Tibial nerve (tissue), 4 donors: ENCODE measurements around the gene RNF212. TPM values are rescaled to one million over a fixed set of nuclear protein-coding genes. Genes with fewer than 3 reads are reported as not detected.

Source experiments
- DNase-seq, 2 donors: peaks; one replicate each; pipeline ENCODE4 v3.0.0-alpha.2; 2019; ENCODE audit warnings: low spot score in 2 of 2
- H3K27ac ChIP-seq, 4 donors: fragments of 200-600 bp; sonication (generic) in 3 of 4; one replicate each; pipeline ENCODE4 v1.5.1; 2017 to 2019; ENCODE audit warnings: mild to moderate bottlenecking in 1 of 4
- H3K27me3 ChIP-seq, 2 donors: fragments of 200-600 bp; sonication (generic) in 1 of 2; one replicate each; pipeline versions ENCODE4 v1.5.1 to v1.6.0; 2017 to 2019
- H3K36me3 ChIP-seq, 3 donors: fragments of 200-600 bp; sonication (generic); one replicate each; pipeline ENCODE4 v1.5.1; 2018 to 2019
- H3K4me1 ChIP-seq, 4 donors: fragments of 200-600 bp; sonication (generic) in 3 of 4; one replicate each; pipeline ENCODE4 v1.5.1; 2017 to 2019
- H3K4me3 ChIP-seq, 4 donors: fragments of 200-600 bp; sonication (generic) in 3 of 4; one replicate each; pipeline ENCODE4 v1.5.1; 2017 to 2019; ENCODE audit warnings: mild to moderate bottlenecking in 1 of 4, moderate library complexity in 1 of 4
- H3K9me3 ChIP-seq, 4 donors: fragments of 200-600 bp; sonication (generic) in 3 of 4; one replicate each; pipeline ENCODE4 v1.5.1; 2017 to 2019
- EP300 ChIP-seq, 2 donors: sonication (generic); formaldehyde crosslinking; IDR thresholded peaks; one replicate each; pipeline ENCODE4 v1.6.1; 2017; ENCODE audit warnings: antibody characterized with exemption in 2 of 2, mild to moderate bottlenecking in 1 of 2
- POLR2A ChIP-seq, 2 donors: fragments of 450-650 bp; IDR thresholded peaks; one replicate each; pipeline ENCODE4 v1.6.1; 2017; ENCODE audit warnings: antibody characterized with exemption in 2 of 2, mild to moderate bottlenecking in 2 of 2, moderate library complexity in 2 of 2
- WGBS, 2 donors: methylation state at CpG; one replicate each; pipeline ENCODE4 v1.1.5; 2018; 5-methylcytosine and 5-hydroxymethylcytosine counted together
- total RNA-seq, 4 donors: library from RNA; depleted of rRNA; stranded (reverse); fragments of >200 nt; gene quantifications; one replicate each; pipeline ENCODE4 v1.1.0, GENCODE V29; 2016
- TF ChIP-seq, protein P1 (sequence below), 5 experiments: fragments of 200-600 bp in 3 of 5; fragments of 450-650 bp in 2 of 5; sonication (generic) in 3 of 5; IDR thresholded peaks; one replicate each; pipeline ENCODE4 v1.5.1; 2016 to 2019; ENCODE audit warnings: antibody characterized with exemption in 5 of 5, mild to moderate bottlenecking in 3 of 5, moderate library complexity in 2 of 5

The RNF212 gene
- total RNA-seq, 4 donors from 2014 or later: 2.5 to 24.7 (median 9.8) TPM

DNA sequence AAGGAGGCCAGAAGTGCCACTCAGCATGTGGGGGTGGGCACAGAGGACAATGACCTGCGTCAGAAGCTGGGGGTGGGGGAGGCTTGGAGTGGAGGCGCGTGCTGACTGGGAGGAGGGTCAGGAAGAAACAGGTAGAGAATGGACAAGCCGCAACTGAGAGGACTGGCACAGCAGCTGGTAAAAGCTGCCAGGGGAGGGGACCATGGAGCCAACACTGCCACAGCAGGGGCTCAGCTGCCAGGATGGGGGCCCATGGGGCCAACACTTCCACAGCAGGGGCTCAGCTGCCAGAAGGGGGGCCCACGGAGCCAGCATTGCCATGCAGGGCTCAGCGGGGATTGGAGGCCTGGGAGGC lies 19.1 kb downstream of the RNF212 start:
- Histone ChIP-seq H3K27ac (no peak overlapping the region), H3K27me3 (no peaks in the 10 kb centered on the region), H3K4me1 (no peaks in the 10 kb centered on the region), H3K36me3 (no peaks in the 10 kb centered on the region), H3K9me3 (no peaks in the 10 kb centered on the region), H3K4me3 (no peak overlapping the region)
- no peak for DNase-seq
- TF ChIP-seq, protein P1, sequence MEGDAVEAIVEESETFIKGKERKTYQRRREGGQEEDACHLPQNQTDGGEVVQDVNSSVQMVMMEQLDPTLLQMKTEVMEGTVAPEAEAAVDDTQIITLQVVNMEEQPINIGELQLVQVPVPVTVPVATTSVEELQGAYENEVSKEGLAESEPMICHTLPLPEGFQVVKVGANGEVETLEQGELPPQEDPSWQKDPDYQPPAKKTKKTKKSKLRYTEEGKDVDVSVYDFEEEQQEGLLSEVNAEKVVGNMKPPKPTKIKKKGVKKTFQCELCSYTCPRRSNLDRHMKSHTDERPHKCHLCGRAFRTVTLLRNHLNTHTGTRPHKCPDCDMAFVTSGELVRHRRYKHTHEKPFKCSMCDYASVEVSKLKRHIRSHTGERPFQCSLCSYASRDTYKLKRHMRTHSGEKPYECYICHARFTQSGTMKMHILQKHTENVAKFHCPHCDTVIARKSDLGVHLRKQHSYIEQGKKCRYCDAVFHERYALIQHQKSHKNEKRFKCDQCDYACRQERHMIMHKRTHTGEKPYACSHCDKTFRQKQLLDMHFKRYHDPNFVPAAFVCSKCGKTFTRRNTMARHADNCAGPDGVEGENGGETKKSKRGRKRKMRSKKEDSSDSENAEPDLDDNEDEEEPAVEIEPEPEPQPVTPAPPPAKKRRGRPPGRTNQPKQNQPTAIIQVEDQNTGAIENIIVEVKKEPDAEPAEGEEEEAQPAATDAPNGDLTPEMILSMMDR (IDR thresholded peaks at IDR 0.05): no peak
- TF ChIP-seq EP300 (IDR thresholded peaks at IDR 0.05) (no peak), POLR2A (IDR thresholded peaks at IDR 0.05) (no peak)
- 61 to 70% methylated on average over 6 of the region's 6 CpGs for WGBS, 2 donors

DNA sequence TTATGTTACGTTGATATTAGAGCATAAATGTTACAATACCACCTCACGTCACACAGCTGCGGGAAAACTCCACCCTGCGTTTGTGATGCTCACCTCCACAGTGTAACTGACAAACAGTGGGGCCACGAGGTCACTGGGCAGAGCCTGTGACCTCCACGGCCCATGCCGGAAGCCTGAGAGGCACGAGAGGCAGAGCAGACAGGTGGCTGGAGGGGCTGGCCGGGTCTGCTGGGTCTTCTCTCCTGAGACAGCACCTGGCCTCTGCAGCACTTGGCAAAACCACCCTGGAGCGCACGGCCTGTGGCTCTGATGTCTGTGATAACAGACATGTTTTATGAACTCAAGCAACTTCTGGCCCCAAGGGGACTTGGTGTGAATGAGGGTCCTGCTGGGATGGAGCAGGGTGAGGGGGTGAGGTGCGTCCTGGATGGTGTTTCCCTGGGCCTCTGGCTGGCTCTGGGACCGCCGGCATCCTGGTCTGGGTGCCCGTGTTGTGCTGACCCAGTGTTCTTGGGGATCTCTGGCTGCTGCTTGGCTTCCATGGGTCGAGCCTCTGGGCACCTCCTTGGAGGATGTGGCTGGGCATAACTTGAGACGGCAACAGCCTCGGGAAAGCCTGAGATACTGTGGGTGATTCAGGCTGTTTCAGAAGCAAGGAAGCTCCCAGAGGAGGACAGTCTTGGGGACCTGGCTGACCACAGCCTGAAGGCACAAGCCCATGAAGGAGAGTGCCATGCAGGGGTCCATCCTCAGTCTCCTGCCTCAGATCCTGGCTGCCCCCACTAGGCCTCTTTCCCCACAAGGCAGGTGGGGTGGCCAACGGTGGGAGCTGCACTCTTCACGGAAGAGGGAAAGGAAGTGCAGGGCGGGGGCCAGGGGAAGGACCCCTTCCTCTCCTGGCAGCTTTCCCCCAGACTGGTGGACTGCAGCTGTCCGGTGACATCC lies 19.7 kb downstream of the RNF212 start:
- H3K4me3 ChIP-seq: no peak overlapping the region
- H3K27ac ChIP-seq: no peak overlapping the region
- 75 to 81% methylated on average over 17 to 22 of the region's 22 CpGs for WGBS, 2 donors
- TF ChIP-seq, protein P1 (IDR thresholded peaks at IDR 0.05): no peak
- TF ChIP-seq EP300 (IDR thresholded peaks at IDR 0.05) (no peak), POLR2A (IDR thresholded peaks at IDR 0.05) (no peak)
- peaks cover 0 to 5% (median 0%) of the 10 kb centered on the region in 4 donors for H3K9me3 ChIP-seq
- H3K36me3 ChIP-seq: no peaks in the 10 kb centered on the region
- no peak for DNase-seq
- no peaks in the 10 kb centered on the region for H3K4me1 ChIP-seq
- no peaks in the 10 kb centered on the region for H3K27me3 ChIP-seq

DNA sequence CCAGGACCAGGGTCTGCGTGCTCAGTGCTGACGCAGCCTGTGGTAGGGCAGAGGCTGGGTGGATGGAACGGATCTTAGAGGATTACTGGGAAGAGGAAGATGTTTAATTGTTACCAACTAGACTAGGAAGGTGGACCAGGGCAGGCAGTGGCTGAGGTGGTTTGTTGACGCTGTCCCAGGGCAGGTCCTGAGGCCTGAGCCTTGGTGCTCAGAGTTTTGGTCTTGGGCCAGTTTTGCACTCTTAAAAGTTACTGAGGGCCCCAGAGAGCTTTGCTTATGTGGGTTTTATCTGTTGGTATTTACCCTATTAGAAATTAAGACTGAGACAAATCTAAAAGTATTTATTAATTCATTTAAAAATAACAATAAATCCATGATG lies 20.4 kb downstream of the RNF212 start:
- 78 to 84% methylated on average over 2 to 4 of the region's 4 CpGs for WGBS, 2 donors
- no peaks in the 10 kb centered on the region for H3K36me3 ChIP-seq
- H3K4me1 ChIP-seq: no peaks in the 10 kb centered on the region
- H3K27ac ChIP-seq: no peak overlapping the region
- no peak for DNase-seq
- no peak overlapping the region for H3K4me3 ChIP-seq
- H3K27me3 ChIP-seq: no peaks in the 10 kb centered on the region
- TF ChIP-seq, protein P1 (IDR thresholded peaks at IDR 0.05): no peak
- TF ChIP-seq EP300 (IDR thresholded peaks at IDR 0.05) (no peak), POLR2A (IDR thresholded peaks at IDR 0.05) (no peak)
- H3K9me3 ChIP-seq: peaks cover 0 to 7% (median 0%) of the 10 kb centered on the region in 4 donors

DNA sequence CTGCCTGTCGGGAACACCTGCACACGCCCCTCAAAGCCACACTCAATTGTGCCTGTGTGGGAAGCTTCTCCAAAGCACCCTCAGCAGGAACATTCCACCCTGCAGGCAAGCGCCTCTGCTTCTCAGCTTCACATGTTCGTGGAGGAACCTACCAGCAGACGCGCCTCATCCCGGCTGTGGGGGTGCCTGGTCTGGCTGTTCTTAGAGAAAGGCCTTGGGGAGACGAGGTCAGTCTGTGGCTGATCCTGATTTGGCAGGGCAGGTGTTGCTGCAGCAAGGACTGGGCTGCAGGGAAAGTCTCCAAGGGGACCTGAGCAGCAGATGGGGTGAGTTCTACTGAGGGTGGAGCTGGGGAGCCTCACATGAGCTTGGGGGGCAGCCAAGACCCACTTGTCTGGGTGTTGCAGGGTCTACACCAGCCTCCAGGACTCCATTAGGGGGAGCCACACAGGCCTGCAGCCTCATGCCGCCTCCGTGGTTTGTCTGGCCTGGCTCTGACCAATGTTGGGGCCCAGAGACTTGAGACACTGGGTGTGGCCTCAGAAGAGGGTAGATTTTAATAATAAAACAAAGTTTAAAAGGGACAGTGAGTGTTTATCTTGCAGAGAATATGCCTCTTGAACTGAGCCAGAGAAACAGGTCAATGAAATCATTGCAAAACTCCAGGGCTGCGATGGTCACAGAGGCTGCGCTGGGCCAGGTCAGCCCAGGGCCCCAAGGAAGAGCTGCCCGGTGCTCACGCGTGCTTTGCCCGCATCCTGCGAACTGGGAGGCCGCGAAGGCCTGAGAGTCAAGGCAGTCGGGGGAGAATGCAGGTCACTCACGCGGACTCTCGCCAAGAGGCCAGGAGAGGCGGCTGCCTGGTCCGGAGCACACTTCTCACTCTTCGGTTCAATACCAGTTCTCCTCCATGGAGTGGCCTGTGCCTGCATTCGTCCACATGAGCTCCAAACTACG lies 21.1 kb downstream of the RNF212 start:
- DNase-seq: no peak
- Histone ChIP-seq H3K36me3 (no peaks in the 10 kb centered on the region), H3K27me3 (no peaks in the 10 kb centered on the region), H3K27ac (no peak overlapping the region), H3K4me1 (no peaks in the 10 kb centered on the region), H3K9me3 (peaks cover 0 to 7% (median 0%) of the 10 kb centered on the region in 4 donors), H3K4me3 (no peak overlapping the region)
- 84 to 86% methylated on average over 28 of the region's 28 CpGs for WGBS, 2 donors
- no peak for TF ChIP-seq POLR2A (IDR thresholded peaks at IDR 0.05)
- TF ChIP-seq, protein P1 (IDR thresholded peaks at IDR 0.05): no peak
- no peak for TF ChIP-seq EP300 (IDR thresholded peaks at IDR 0.05)
